ENCODE measurements around the gene LCN6.

DNA sequence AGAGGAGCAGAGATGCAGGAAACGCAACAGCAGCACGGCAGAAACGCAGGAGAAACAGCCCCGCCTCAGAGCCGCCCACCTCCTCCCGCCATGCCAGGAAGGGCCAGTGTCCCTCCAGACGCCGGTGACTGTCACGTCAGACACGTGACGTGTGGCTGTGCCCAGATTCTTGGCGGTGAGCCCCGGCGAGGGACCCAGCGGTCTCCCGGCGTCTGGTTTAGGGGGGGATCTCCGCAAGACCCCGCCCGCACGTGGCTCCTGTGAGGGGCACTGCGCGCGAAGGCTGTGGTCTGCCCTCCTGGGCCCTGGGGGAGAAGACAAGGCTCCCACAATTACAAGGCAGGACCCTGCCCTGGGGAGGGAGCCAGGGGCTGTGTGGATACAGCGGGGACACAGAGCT, 12.1 kb upstream of the LCN6 start:
- TF ChIP-seq, protein P1, sequence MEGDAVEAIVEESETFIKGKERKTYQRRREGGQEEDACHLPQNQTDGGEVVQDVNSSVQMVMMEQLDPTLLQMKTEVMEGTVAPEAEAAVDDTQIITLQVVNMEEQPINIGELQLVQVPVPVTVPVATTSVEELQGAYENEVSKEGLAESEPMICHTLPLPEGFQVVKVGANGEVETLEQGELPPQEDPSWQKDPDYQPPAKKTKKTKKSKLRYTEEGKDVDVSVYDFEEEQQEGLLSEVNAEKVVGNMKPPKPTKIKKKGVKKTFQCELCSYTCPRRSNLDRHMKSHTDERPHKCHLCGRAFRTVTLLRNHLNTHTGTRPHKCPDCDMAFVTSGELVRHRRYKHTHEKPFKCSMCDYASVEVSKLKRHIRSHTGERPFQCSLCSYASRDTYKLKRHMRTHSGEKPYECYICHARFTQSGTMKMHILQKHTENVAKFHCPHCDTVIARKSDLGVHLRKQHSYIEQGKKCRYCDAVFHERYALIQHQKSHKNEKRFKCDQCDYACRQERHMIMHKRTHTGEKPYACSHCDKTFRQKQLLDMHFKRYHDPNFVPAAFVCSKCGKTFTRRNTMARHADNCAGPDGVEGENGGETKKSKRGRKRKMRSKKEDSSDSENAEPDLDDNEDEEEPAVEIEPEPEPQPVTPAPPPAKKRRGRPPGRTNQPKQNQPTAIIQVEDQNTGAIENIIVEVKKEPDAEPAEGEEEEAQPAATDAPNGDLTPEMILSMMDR (IDR thresholded peaks at IDR 0.05) = no peak
- TF ChIP-seq EZH2 (IDR thresholded peaks at IDR 0.05; ENCODE audit: borderline replicate concordance, insufficient read depth, low read depth, low read length, poor library complexity, severe bottlenecking) = no peak
